Stimulated activated CD8-positive, alpha-beta memory T cell treated with anti-CD3 and anti-CD28 coated beads, Interleukin-7, amount 100 ng/mL, for 1 hour (primary cell): ENCODE data around the gene PITX2.

Experiments used
- DNase-seq, 2 donors: peaks; one replicate each; pipeline ENCODE4 v3.0.0-alpha.2; 2020; ENCODE audit warnings: low read depth in 2 of 2

The PITX2 gene

DNA sequence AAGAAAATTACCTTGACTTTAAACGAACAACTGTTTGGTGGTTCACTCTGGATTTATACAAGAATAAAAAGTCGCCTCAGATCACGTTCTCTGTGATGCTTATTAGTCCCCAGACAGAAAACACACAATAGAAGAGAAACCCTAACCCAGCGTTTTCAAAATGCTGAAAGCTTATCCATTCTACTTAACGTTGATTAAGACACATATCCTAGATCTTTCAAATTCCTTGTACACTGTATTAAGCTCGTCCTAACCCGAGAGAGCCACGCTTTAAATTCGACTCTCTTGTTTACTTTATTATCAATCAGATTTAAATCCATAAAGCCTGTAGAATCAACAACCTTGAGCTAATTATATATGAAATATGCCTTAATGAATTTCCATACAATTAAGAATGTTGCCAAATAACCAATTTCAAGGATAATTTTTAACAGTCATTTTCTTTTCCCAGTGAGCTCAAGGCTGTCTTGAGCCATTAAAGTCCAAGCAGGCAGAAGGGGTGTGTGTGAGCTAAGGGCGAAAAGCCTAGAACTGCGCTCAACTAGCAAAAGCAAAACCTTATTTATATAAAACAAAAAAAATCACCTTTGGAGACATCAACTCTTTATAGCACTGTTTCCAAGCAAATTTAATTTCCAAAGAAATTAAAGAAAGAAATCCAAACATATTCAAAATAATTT is 981 bp upstream of the PITX2 start:
- DNase-seq = no peak

DNA sequence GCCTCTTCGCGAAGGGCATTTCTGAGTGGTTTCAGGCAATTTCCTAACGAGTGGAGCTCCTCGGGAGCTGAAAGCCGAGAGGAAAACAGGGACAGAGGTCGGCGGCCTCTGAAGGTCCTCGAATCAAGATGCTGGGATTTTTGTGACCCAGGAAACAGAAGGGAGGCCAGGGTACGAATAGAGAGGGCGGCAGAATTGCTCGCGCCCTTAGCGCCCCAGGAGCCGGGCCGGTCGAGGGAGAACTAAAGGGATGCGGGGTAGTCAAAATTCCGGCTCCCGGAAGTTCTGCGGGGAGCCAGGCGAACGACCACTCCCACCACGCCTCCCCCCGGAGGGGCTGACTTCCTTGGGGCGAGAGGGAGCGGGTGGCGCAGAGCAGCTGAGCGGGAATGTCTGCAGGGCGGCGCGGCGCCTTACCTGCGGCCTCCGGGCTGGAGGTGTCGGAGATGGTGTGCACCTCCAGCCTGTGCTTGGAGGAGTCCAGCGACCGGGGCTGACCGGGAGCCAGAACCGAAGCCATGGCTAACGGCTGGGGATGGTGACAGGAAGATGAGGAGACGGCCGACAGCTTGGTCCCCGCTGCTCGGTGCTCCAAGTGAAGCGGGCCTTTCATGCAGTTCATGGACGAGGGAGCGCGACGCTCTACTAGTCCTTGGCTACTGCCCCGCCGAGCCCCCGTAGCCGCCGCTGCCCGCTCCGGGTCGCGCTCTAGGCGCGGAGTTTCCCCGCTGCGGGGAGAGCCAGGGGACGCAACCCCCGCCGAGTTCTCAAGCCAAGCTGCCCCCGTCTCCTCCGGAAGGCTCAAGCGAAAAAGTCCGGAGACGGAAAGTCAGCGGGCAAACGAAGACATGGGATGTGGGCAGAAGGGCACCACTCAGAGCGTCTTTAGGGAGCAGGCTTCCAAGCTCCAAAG is 782 bp downstream of the PITX2 start:
- DNase-seq = no peak

DNA sequence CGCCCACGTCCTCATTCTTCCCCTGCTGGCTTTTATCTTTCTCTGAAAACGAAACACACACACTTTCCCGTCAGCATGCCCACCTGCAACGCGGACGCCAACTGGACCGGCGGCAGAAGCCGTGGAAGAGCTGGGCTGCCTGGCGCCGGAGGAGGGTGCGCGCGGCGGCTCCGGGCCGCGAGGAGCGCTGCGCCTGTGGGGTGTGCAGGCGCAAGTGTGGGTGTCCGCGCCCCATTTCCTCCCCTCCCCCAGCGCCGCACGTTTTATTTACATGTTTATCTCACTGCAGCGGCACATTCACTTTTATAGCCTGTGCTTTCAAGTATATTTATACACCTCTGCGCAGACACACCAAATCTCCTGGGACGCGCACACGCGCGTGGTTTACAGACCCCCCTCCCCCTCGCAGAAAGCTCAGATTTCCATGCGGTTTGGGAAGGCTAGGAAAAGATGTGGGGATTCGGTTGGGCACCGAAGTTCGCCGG is 1.5 kb downstream of the PITX2 start:
- DNase-seq = no peak

DNA sequence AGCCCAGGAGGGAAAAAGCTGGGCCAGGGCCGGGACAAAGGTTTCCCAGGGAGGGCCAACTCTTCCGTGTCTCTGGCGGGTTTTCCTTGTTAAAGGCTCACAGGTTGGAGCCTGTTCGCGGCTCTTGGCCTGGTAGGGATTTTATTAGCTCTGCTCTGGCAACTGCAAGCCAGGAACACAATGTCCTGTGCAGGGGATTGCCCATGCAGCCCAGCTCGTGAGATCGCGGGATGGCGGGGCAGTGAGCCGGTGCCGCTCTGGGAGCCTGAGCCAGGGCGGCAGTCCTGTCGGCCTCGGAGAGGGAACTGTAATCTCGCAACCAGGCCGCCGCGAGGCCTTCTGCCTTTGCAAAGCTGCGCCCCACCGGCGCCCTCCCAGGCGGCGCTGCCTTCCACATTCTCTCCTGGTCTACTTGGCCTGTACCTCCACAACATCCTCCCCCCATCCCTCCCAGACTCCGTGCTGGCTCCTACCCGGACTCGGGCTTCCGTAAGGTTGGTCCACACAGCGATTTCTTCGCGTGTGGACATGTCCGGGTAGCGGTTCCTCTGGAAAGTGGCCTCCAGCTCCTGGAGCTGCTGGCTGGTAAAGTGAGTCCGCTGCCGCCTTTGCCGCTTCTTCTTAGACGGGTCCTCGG is 2.1 kb downstream of the PITX2 start:
- no peak for DNase-seq

DNA sequence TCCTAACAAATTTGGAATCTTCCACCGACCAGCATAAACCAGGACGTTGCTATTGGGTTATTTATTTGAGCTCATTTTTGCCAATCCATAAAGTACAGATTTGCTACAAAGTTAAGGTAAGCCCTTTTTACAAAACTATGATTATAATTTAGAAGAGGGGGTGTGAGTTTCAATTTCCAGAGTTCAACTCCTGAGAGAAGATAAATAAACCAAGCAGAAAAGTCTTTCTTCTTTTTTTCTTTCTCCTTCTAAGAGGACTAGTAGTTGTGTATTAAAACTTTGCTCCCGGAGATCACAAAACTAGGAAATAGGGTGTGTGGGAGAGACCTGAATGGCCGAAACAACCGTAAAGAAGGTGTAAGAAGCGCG is 2.6 kb downstream of the PITX2 start:
- no peak for DNase-seq

DNA sequence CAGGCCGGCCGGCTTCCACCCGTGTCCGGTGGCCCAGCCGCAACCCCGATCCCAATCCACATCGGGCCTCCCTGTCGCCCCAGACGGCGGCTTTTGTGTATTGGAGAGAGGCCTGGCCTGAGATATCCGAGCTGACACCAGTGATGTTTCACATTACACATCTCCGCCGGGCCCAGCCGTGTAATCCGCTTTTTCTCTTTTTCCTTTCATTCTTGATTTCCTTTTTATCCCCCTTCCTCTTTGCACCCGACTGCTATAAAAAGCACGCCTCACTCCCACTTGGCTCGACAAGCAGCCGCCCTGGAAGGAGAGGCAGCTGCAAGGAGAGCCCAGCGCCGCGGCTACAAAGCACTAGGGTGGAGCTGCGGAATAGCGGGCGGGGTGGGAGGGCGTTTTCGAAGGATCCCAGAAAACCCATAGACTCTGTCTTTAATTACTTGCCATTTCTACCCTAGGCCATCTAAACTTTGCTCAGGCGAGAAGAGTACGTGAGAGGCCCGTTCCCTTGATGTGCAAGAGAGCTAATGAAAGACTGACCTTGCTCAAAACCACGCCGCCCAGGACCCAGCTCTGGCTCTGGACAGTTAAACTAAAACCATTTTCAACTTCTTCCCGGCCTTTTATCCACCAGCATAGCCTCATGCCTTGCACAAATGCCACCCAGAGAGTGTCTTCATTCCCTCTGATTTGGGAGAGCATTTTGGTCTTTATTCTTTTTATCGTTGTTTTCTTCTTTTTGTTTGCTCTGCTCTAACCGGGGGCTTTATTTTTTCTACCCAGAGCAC is 3.2 kb downstream of the PITX2 start:
- no peak for DNase-seq

DNA sequence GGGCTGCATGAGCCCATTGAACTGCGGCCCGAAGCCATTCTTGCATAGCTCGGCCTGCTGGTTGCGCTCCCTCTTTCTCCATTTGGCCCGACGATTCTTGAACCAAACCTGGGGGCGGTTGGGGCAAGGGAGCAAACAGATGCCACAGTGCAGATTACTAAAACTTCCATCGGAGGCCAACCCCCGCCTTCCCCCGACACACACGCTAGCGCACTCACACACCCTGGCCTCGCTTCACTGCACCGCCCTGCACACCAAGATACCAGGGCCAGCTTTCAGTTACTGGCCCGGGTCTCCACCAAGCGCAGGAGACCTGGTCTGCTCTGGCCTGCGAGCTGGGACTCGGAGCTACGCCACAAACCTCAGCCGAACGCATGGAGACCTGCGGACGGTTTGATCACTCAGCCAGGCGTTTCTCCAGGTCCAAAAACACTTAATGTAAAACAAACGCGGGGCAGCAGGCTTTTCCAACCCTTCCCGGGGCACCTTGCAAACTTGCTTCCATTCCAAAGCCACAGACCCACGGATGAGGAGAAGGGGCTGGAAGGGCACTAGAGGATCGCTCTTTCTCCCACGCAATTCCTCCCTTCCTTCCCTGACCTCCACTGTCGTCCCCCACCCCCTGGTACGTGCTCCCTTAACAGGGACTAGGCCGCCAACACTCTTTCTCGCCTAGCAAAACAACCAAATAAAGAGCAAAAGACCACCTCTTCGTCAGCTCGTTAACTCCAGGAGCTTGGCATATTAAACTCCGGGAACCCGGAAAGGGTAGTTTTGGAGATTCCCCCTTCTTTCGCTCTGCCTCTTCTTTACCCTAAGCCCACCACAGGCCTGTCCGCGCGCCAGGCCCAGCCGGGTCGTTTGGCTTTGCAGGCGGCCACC is 4.1 kb downstream of the PITX2 start:
- no peak for DNase-seq

DNA sequence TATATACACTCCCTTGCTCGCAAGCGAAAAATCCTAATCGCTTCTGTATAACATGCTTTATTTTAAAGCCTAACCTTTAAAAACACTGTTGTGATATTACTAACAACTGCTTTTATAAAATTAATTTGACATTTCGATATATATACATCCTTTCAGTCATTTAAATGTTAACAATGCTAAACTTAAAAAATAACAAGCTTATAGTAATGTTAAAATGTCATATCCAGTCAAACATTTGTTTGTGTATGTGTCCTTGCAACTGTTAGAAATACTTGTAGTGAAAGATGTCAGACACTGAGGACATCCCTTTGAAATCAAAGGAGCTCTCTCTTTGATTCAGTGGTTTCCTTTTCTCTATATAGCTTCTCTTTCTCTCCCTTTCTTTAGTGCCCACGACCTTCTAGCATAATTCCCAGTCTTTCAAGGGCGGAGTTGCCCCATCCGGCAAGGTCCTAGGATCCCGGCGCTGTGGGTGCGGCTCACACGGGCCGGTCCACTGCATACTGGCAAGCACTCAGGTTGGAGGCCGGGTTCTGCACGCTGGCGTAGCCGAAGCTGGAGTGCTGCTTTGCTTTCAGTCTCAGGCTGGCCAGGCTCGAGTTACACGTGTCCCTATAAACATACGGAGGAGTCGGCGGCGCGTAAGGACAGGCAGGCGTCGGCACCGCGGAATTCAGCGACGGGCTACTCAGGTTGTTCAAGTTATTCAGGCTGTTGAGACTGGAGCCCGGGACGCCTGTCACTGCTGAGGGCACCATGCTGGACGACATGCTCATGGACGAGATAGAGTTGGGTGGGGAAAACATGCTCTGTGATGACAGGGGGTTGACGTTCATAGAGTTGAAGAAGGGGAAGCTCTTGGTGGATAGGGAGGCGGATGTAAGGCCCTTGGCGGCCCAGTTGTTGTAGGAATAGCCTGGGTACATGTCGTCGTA is 5.0 kb downstream of the PITX2 start:
- DNase-seq = no peak

DNA sequence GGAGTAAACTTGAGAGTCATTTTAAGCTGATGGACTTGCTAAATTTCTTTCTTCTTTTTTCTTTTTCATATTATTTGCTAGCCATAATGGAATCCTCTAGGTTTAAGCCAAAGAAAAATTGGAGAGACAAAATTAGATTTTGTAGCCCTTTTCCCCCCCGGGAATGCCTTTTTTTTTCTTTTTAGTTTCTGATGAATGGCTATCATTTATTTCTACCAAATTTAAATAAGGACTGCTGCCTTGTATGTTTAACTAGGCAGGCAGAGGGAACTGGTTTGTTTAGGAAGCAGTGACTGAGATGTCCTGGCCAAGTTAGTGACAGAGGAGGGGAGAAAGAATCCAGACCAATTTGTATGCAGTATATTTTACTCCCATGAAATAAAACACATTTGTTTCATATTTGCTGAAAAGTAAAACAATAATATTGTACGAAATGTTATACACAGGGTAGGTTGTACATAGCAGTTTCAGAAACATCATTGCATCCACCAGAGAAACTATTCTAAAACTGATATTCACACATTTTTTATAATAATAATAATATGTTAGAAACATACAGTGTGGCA is 5.7 kb downstream of the PITX2 start:
- DNase-seq = no peak

DNA sequence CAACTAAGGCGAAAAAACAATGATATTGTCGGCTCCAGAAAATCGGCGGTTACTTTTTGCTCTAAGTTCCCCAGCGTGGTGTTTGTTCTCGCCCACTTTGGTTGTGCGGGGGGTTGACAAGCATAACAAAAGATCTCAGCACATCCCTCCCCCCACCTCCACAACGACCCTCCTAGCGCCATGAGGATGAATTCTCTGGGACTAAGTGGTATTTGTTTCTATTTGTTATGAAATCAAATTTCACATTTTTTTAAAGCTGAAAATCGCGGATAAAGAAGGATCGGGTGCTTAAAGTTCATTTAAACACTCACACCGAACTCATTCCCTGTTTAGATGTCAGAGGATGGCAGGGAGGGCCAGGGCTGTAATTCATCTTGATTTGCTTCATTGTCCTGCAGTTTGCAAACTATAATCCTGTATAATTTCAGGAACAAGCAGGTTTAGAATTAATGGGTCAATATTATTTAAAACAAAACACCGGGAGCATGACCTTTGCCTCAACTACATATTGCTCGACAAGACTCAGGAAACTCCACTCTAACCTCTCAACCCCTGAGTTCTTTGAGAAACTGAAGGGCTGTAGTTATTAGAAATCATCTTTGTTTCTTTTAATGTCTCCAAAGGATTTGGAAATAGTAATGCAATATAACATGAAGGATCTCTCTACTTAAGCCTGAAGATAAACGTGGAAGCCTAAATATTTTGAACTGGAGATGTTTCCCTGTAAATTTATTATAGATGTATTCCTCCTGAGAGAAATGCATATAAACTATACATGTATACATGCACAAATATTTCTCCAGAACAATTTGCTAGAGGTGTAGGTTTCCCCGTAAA is 6.4 kb downstream of the PITX2 start:
- no peak for DNase-seq

DNA sequence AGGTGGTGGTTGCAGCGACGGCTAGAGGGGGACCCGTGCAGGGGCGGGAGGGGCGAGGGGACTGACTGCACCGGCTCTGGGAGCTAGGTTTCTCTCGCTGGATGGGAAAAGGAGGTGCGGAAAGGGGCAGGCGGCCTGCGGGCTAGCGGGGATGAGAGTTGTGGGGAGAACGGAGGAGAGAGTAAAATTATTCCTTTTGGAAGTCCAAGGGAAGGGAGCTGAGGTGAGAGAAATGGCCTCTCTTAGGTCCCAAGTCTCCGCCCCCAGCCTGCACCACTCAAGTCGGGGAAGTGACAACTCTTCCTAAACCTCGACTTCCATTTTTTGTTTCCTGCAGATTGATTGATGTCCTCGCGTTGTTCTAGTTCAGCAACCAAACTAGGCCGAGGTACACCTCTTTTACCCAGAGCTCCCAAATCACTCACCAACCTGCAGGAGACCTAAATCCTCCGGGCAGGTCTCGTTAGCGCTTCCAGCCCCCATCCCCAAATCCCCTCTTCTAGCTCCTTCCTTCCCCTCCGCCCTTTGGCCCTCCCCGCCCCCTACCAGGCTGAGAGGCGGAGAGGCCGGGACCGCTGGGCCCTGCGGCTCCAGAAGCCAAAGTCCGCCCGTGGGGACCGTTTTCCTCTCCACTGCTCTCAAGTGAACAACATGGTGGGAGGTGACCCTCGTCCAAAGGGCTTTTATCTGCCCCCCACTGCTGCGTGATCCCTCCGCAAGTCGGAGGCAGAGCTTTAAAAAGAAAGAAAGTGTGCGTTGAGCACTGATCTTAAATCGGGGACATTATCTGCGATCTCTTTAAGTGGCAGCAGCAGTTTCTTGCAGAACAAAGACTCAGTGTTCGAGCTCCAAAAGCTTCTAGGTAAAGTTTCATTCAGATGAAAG is 7.3 kb downstream of the PITX2 start:
- DNase-seq = no peak

DNA sequence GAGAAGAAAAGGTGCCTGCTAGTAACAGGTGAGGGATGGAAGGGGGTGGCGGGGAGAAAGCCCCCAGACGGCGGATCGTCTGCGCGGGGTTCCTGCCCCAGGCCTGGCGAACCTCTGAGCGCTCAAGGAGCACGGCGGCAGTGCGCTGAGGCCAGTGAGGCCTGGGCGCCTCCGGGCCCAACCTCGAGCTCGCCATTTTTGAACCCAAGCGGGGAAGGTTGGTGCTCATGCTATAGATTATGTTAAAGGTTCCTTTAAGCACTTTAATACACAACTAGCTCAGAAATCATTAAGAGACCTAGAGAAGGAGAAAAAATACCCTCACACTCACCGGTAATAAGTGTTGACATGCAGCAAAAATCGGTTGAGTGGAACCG is 7.9 kb downstream of the PITX2 start:
- no peak for DNase-seq

DNA sequence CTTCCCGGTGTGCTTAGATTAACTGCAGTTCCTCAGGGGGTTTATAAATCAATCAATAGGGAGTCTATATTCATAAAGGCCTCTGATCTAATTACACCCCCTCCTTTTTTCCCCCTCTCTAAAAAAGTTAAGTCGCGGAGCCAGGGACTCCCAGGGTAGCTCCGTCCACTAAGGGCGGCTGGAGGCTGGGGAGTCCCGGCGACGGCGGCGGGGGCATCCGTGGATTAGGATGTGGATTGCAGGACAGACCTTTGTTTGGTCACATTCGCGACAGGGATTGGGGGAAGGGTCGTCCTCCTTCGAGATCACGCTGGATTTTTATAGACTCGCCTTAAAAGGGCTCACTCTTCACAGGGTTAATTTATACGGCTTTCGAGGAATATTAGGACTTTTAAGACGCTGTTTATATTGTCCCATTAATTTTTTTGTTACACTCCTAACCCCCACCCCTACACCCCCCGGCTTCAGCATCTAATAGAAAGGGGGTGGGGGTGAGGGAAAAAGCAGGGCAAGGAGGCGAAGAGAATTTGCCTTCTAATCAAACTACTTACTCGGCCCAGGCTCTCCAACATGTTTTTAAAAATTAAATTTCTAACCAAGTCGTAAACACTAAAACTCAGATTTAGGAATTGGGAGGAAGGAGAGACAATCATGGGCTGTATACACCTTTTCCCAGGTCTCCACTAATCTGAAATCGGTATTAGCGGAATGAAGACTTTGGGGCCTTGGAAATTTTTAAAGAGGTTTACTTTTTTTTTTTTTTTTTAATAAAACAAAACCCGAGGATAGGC is 8.5 kb downstream of the PITX2 start:
- DNase-seq = no peak

DNA sequence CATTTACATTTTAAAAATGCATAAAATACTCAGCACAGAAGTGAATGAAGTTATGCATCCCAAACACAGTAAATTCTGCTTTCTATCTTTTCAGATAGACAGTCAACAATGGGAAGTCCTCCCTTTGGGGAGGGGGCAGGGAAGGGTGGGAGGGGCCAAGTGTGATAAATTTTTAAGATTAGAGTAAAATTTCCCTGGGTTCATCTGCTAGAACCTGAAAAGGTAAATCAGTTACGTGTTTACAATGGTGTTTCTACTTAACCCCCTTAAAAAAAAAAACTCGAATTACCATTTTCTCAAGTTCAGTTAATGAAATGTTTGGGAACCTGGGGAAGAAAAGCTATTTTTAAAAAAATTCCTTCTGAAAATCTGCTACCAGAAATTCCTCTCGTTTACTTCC is 9.1 kb downstream of the PITX2 start:
- no peak for DNase-seq

DNA sequence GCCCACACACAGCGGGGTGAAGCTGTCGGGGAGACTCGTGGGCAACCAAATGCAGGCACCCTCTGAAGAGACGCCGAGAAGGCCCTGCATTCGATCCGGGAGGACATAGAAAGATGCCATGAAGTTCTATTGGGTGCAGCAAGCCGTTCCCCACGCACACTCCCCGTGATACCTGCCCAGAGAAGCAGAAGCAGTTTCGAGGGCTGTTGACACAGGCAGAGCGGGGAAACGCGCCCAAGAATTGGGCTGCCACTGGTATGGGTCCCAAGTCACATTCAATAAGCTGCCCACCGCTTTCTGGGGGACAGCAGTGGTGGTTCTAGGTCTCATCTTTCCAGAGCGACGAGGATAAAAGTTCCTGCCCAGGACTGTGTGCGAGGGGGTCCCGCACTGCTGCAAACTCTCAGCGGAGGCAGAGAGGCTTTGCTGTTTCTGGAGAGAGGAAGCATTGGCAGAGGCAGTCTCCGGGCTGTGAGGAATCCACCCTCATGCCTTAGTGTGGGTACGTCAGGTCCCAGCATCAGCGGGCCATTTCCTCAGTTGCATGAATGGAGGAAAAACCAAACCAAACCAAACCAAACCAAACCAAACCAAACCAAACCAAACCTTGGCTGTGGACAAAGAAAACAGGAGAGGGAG is 10.1 kb downstream of the PITX2 start:
- no peak for DNase-seq

DNA sequence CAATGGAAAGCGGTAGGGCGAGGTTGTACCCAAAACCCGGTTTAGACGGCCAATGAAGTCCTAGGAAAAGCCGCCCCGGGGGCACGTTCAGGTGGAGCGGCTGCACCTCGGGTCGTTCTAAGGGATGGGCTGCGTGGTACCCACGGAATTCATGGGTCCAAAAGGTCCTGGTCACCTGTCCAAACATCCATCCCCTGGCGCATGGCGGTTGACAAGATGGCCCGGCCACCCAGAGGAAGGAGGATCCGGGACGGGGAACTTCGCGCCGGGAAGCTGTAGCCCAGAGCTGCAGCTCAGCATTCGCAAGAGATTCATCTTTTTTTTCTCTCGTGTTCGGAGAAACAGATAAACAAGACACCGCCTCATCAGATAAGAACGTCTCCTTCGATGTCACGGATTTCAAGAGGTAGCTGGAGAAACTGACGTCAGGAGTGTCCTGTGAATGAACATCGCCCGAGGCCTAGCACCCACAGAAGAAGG is 10.9 kb downstream of the PITX2 start:
- no peak for DNase-seq
